ENCODE measurements around the gene POTEB2.
"Not testable (repeated sequence)": the region's sequence is repeated elsewhere in the genome, so short reads cannot be mapped to it uniquely, and the experiment has no call there.

The POTEB2 gene

GRCh38 chr15:20866214-20866613 lies at the start of gene POTEB2:
TSS of gene POTEB2 (minus strand) at chr15:20866314. CDS start at chr15:20866281, 33 bp downstream.
- H3K9me3 ChIP-seq; H3K36me3 ChIP-seq; H3K27me3 ChIP-seq; H3K4me1 ChIP-seq (ENCODE audit: control insufficient read depth in 1 of 2, insufficient read depth in 1 of 2, low read depth in 1 of 2, low read length in 1 of 2); H3K4me3 ChIP-seq (ENCODE audit: low read depth in 1 of 2, low read length in 1 of 2); H3K27ac ChIP-seq: not testable (repeated sequence)

- not testable (repeated sequence) for H3K27ac ChIP-seq; H3K4me1 ChIP-seq (ENCODE audit: control insufficient read depth in 1 of 2, insufficient read depth in 1 of 2, low read depth in 1 of 2, low read length in 1 of 2); H3K9me3 ChIP-seq; H3K4me3 ChIP-seq (ENCODE audit: low read depth in 1 of 2, low read length in 1 of 2); H3K36me3 ChIP-seq; H3K27me3 ChIP-seq
Observed at GRCh38 chr15:20879916-20880315, 13.8 kb upstream of the POTEB2 start.

- not testable (repeated sequence) for H3K4me3 ChIP-seq (ENCODE audit: low read depth in 1 of 2, low read length in 1 of 2); H3K36me3 ChIP-seq; H3K27ac ChIP-seq; H3K4me1 ChIP-seq (ENCODE audit: control insufficient read depth in 1 of 2, insufficient read depth in 1 of 2, low read depth in 1 of 2, low read length in 1 of 2); H3K27me3 ChIP-seq; H3K9me3 ChIP-seq
Observed at GRCh38 chr15:20878464-20878863, 12.3 kb upstream of the POTEB2 start.

GRCh38 chr15:20877819-20878218 lies 11.7 kb upstream of the POTEB2 start:
- H3K9me3 ChIP-seq; H3K4me3 ChIP-seq (ENCODE audit: low read depth in 1 of 2, low read length in 1 of 2); H3K4me1 ChIP-seq (ENCODE audit: control insufficient read depth in 1 of 2, insufficient read depth in 1 of 2, low read depth in 1 of 2, low read length in 1 of 2); H3K27ac ChIP-seq; H3K27me3 ChIP-seq; H3K36me3 ChIP-seq: not testable (repeated sequence)
